Upper lobe of left lung (tissue), 6 donors: ENCODE data around the gene KAT2B. TPM values are rescaled to one million over a fixed set of nuclear protein-coding genes. Genes with fewer than 3 reads are reported as not detected.
A peak's percentile ranks its signal among the peaks of the same experiment; 100 is the strongest.

Source experiments
- ATAC-seq, 2 donors: fragments of 200-7000 bp; cut with Tn5 transposase; one replicate each; pipeline ENCODE4 v1.9.1; 2022; ENCODE audit warnings: mild to moderate bottlenecking in 2 of 2, moderate library complexity in 2 of 2; ENCODE audit not compliant: low FRiP score in 2 of 2
- DNase-seq, 2 donors: peaks; one replicate each; pipeline ENCODE4 v3.0.0-alpha.2; 2019 to 2020
- H3K27ac ChIP-seq, 4 donors: fragments of 200-600 bp; sonication (generic); one replicate each; pipeline ENCODE4 v1.5.1; 2016 to 2019
- H3K27me3 ChIP-seq, 4 donors: fragments of 200-600 bp; sonication (generic); one replicate each; pipeline ENCODE4 v1.5.1; 2017 to 2019
- H3K36me3 ChIP-seq, 4 donors: fragments of 200-600 bp; sonication (generic); one replicate each; pipeline ENCODE4 v1.5.1; 2016 to 2019
- H3K4me1 ChIP-seq, 4 donors: fragments of 200-600 bp; sonication (generic); one replicate each; pipeline ENCODE4 v1.5.1; 2018 to 2019
- H3K4me3 ChIP-seq, 4 donors: fragments of 200-600 bp; sonication (generic); one replicate each; pipeline ENCODE4 v1.5.1; 2017 to 2019; ENCODE audit warnings: mild to moderate bottlenecking in 2 of 4, moderate library complexity in 1 of 4
- H3K9me3 ChIP-seq, 4 donors: fragments of 200-600 bp; sonication (generic); one replicate each; pipeline ENCODE4 v1.5.1; 2018 to 2019
- EP300 ChIP-seq, 4 donors: sonication (generic); formaldehyde crosslinking; IDR thresholded peaks; one replicate each; pipeline ENCODE4 v1.5.1; 2017; ENCODE audit warnings: antibody characterized with exemption in 4 of 4, control low read depth in 2 of 4
- POLR2A ChIP-seq, 4 donors: fragments of 450-650 bp; IDR thresholded peaks; one replicate each; pipeline ENCODE4 v1.5.1; 2016 to 2017; ENCODE audit warnings: antibody characterized with exemption in 4 of 4, mild to moderate bottlenecking in 2 of 4
- POLR2AphosphoS5 ChIP-seq, 2 donors: sonication (generic); formaldehyde crosslinking; IDR thresholded peaks; one replicate each; pipeline ENCODE4 v1.5.1; 2017; ENCODE audit warnings: antibody characterized with exemption in 2 of 2
- WGBS, 2 donors: methylation state at CpG; one replicate each; pipeline ENCODE4 v1.1.5; 2017 to 2018; 5-methylcytosine and 5-hydroxymethylcytosine counted together
- total RNA-seq, 6 donors: library from RNA; depleted of rRNA in 4 of 6; stranded (reverse); fragments of >200 nt in 4 of 6; gene quantifications; one replicate each; pipeline versions ENCODE4 v1.1.0 to v1.2.1, GENCODE V29; 2016 to 2021
- TF ChIP-seq, protein P1 (sequence below), 6 experiments: fragments of 450-650 bp in 4 of 6; fragments of 200-600 bp in 2 of 6; sonication (generic) in 2 of 6; IDR thresholded peaks; one replicate each; pipeline ENCODE4 v1.5.1; 2016 to 2019; ENCODE audit warnings: antibody characterized with exemption in 6 of 6
- donor health status: DM: no; HTN: no; CAD: no; lungs with moderate emphysema.
- donor health status: DM: no; HTN: yes; CAD: no; lungs with severe emphysema.

Gene KAT2B
- total RNA-seq, 6 donors from 2014 or later: 19.3 to 58.9 (median 31.9) TPM

DNA sequence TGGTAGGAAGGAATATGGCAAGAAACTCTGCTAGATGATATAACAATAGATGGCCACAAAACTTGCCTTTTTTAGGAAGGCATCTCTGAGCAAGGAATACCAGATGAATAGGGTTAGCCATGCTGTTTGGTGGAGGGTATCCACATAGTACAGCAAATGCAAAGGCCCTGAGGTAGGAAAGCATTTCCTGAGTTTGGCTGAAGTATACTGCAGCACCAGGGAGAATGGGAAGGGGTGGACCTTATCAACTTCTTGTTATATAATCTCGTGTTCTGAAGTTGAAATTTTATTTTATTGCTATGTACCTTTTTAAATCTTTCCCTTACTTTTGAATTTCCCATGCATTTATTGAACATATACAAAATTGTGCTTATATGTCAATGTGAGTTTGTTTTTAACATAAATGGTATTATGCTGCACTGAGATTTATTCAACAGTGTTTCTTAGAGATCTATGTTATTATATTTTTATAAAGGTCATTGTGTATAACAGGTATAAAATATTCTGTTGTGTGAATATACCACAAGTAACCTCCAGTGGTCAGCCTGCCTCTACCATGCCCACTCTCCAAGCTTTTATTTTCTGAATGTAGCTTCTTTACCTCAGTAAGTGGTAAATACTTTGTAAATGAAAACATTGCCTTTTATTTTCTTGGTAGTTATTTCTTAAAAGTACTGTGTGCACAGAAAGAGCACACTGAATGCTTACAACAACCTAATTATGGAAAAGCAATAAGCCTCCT lies 2.8 kb upstream of the KAT2B start:
- Histone ChIP-seq H3K4me1 (peaks cover 11 to 23% (median 17%) of the 10 kb centered on the region in 4 donors), H3K27ac (no peak overlapping the region), H3K27me3 (no peaks in the 10 kb centered on the region), H3K4me3 (no peak overlapping the region), H3K9me3 (no peaks in the 10 kb centered on the region), H3K36me3 (no peaks in the 10 kb centered on the region)
- 85 to 100% methylated on average over 1 of the region's 1 CpG for WGBS, 2 donors
- DNase-seq (no peak), ATAC-seq (no peak)
- TF ChIP-seq EP300 (IDR thresholded peaks at IDR 0.05) (no peak), POLR2AphosphoS5 (IDR thresholded peaks at IDR 0.05) (no peak)

DNA sequence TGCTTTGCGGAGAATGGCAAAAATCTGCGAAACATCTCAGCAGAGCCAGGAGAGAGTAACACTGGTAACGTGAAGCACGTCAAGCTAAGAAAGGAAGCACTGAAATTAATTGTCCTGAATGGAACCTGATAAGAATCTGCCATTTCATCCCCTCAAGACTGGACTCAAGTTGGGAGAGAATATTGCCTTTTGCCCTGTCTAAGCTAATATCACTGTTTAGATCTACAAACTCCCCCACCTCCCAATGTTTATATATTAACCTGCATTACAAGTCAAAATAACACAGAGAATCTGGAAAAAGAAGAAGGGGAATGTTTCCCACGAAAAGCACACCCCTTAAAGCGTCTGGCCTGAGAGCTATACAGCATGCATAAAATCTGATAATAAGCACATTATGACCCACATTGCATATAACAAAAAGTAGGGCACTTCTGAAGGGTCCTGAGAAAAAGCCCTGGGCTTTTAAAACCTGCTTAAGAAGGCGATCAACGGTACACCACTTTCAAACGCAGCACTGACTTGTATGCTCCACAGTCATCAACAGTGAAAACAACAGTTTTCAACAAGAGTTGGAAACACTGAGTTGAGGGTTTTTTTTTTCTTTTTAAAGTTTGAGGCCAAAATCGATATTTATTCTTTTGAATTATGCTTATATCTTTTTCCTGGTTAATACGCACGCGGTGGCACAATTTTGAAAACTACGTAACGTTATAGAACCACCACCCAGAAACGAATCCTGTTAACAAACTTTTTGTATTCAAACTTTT lies 1.4 kb upstream of the KAT2B start:
- Histone ChIP-seq H3K4me3 (peak overlapping the region; percentile 68 to 90 (median 82)), H3K27ac (peak overlapping the region; percentile 92 to 99 (median 98)), H3K27me3 (no peaks in the 10 kb centered on the region), H3K9me3 (no peaks in the 10 kb centered on the region), H3K36me3 (no peaks in the 10 kb centered on the region), H3K4me1 (peaks cover 23 to 37% (median 31%) of the 10 kb centered on the region in 4 donors)
- WGBS, 2 donors: 11 to 16% methylated on average over 16 of the region's 16 CpGs
- DNase-seq (no peak), ATAC-seq (no peak)
- TF ChIP-seq POLR2A (IDR thresholded peaks at IDR 0.05) (no peak), POLR2AphosphoS5 (IDR thresholded peaks at IDR 0.05) (no peak), EP300 (IDR thresholded peaks at IDR 0.05) (no peak)
- TF ChIP-seq, protein P1, sequence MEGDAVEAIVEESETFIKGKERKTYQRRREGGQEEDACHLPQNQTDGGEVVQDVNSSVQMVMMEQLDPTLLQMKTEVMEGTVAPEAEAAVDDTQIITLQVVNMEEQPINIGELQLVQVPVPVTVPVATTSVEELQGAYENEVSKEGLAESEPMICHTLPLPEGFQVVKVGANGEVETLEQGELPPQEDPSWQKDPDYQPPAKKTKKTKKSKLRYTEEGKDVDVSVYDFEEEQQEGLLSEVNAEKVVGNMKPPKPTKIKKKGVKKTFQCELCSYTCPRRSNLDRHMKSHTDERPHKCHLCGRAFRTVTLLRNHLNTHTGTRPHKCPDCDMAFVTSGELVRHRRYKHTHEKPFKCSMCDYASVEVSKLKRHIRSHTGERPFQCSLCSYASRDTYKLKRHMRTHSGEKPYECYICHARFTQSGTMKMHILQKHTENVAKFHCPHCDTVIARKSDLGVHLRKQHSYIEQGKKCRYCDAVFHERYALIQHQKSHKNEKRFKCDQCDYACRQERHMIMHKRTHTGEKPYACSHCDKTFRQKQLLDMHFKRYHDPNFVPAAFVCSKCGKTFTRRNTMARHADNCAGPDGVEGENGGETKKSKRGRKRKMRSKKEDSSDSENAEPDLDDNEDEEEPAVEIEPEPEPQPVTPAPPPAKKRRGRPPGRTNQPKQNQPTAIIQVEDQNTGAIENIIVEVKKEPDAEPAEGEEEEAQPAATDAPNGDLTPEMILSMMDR (IDR thresholded peaks at IDR 0.05): no peak

- TF ChIP-seq, protein P1 (IDR thresholded peaks at IDR 0.05): no peak
- TF ChIP-seq EP300 (IDR thresholded peaks at IDR 0.05): no peak
- no peak for TF ChIP-seq POLR2AphosphoS5 (IDR thresholded peaks at IDR 0.05)
- no peak for TF ChIP-seq POLR2A (IDR thresholded peaks at IDR 0.05)
- WGBS, 2 donors: 0 to 1% methylated on average over 4 of the region's 4 CpGs
- Histone ChIP-seq H3K4me1 (peaks cover 28 to 43% (median 36%) of the 10 kb centered on the region in 4 donors), H3K27me3 (no peaks in the 10 kb centered on the region), H3K9me3 (no peaks in the 10 kb centered on the region), H3K27ac (peak overlapping the region; percentile 92 to 99 (median 98)), H3K36me3 (no peaks in the 10 kb centered on the region), H3K4me3 (peak overlapping the region; percentile 68 to 90 (median 82))
- ATAC-seq (no peak), DNase-seq (no peak)
Measured at GRCh38 chr3:20039466-20039764, 831 bp upstream of the KAT2B start.

DNA sequence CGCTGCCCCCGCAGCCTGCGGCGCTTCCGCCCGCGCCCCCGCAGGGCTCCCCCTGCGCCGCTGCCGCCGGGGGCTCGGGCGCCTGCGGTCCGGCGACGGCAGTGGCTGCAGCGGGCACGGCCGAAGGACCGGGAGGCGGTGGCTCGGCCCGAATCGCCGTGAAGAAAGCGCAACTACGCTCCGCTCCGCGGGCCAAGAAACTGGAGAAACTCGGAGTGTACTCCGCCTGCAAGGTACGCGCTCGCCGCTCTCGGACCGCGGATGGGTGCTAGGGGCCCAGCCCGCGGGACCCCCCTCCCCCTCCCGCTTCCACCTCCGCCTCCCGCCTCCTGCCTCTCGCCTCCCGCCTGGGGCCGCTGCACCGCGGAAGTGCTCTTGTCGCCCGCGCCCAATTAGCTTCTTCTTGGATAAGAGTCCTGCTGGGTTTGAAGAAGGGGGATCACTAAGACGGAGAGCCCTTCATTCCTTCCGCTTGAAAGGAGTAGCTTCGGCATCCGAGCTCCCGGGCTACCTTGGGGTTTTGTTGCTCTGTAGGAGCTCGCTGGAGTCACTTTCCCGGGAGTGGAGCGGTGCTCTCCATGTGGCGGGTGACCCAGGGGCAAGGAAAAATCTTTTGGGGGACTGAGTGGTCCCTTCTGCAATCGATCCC lies 426 bp downstream of the KAT2B start:
- Histone ChIP-seq H3K4me1 (peaks cover 31 to 45% (median 43%) of the 10 kb centered on the region in 4 donors), H3K27me3 (no peaks in the 10 kb centered on the region), H3K4me3 (peak overlapping the region; percentile 68 to 86 (median 82)), H3K36me3 (no peaks in the 10 kb centered on the region), H3K27ac (peak overlapping the region; percentile 92 to 99 (median 98)), H3K9me3 (no peaks in the 10 kb centered on the region)
- peak; percentile 87 to 94 for DNase-seq
- 0 to 1% methylated on average over 16 to 44 of the region's 64 CpGs for WGBS, 2 donors
- ATAC-seq: peak; percentile 77
- TF ChIP-seq POLR2A (IDR thresholded peaks at IDR 0.05): peak in 1 of 4 donors; percentile 53
- TF ChIP-seq, protein P1 (IDR thresholded peaks at IDR 0.05): no peak
- TF ChIP-seq POLR2AphosphoS5 (IDR thresholded peaks at IDR 0.05): peak; percentile 26 to 59

DNA sequence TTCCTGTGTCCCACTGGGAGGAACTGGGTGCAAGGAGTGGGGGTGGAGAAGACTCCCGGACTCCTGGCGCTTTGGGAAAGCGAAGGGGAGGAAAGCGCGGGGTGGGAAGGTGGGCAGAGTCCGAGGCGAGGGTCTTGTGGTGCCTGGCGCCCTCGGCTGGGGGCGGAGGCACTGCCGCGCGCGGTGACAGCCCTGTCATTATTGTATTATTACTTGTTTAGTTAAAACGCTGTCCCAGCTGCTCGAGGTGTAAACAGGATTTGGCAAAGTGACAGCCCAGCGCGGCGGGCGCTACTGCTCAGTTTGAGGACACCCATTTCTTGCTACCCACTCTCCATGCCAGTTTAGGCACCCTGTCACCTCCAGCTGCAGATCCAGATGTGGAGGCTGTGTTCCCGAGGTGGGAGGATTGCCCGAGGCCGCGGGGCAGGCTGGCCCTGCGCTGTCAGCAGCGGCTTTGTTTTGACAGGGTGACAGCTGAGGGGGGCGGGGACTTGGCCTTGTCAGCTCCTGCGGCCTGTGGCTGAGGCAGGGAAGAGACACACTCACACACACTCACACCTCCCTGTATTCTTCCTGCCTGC lies 1.0 kb downstream of the KAT2B start:
- WGBS, 2 donors: 0 to 1% methylated on average over 22 to 23 of the region's 28 CpGs
- ATAC-seq (peak; percentile 83 to 86), DNase-seq (peak; percentile 91 to 95)
- Histone ChIP-seq H3K27ac (peak overlapping the region; percentile 92 to 99 (median 98)), H3K36me3 (no peaks in the 10 kb centered on the region), H3K27me3 (no peaks in the 10 kb centered on the region), H3K9me3 (no peaks in the 10 kb centered on the region), H3K4me3 (peak overlapping the region; percentile 68 to 86 (median 82)), H3K4me1 (peaks cover 31 to 45% (median 43%) of the 10 kb centered on the region in 4 donors)
- TF ChIP-seq POLR2AphosphoS5 (IDR thresholded peaks at IDR 0.05) (peak in 1 of 2 donors; percentile 85), EP300 (IDR thresholded peaks at IDR 0.05) (peak in 1 of 4 donors; percentile 8), POLR2A (IDR thresholded peaks at IDR 0.05) (peak in 2 of 4 donors; percentile 54 to 61)
- TF ChIP-seq, protein P1 (IDR thresholded peaks at IDR 0.05): no peak
